A549 treated with CORT108297 at 1 μM for 4 hours (cell line): Measurements from ENCODE around the gene TBC1D3H. TPM values are rescaled to one million over a fixed set of nuclear protein-coding genes. Genes with fewer than 3 reads are reported as not detected.

ENCODE experiments used
- total RNA-seq: library from RNA; stranded (reverse); fragments of 200-300 nt; extraction: Qiagen RNA extraction; gene quantifications from 5 replicates; pipeline ENCODE4 v1.2.3, GENCODE V29; 2022

TBC1D3H gene
- not detected in 5 replicates for total RNA-seq

DNA sequence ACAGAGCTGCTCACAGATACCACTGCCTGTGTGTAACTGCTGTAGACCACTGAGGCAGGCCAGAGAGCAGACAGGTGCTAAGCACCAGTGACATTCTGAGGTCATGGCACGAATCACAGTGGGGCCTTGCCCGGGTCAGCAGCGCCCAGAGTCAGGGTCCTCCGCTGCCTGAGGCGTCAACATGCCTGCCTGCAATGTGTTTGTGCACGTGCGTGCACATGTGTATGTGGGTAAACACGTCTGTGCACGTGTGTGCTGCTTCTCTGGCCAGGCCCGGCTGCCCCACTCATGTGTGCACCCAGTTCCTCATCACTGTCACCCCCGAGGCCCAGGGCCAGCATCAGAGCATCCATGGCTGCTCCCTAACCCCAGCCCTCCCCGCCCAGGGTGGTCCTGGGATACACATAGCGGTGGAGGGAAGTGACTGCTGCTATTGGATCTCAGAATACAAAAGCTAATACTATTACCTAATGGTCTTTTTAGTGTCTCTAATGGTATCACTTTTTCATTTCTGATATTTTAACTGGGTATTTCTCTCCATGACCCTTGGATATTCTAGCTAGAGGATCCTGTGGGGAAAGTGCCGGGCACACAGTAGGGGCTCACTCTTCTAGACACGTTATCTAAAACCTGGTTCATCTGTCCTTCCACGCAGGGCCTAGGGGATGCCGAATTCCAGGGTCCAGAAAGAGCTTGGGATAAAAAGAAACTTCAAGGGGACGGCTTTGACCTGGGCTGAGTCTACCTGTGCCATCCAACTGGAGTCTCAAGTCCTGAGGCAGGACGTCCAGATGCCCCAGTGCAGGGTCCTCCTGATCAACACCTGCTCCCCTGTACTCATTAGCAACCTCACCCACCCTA is at the start of gene TBC1D3H:
Gene TBC1D3H (minus strand): TSS at position 51 of the 861 bp plus-strand sequence. CDS start 1,540 bp downstream, outside the sequence.

Other genes starting within 250 kb of the TBC1D3H start
- gene TBC1D3B, start 211.8 kb downstream of the TBC1D3H start, total RNA-seq: 2.4 to 5.3 TPM (median 2.9 TPM) in 5 replicates
- not detected in 5 replicates for gene CCL3L1, start 191.7 kb downstream of the TBC1D3H start, total RNA-seq
- not detected in 5 replicates for gene CCL4L2, start 177.4 kb downstream of the TBC1D3H start, total RNA-seq
- gene TBC1D3I, start 123.9 kb downstream of the TBC1D3H start, total RNA-seq: 0.08 to 0.36 TPM (median 0.14 TPM) in 5 replicates
- not detected in 5 replicates for gene TBC1D3G, start 64.6 kb downstream of the TBC1D3H start, total RNA-seq
- gene ZNHIT3, start 98.2 kb upstream of the TBC1D3H start, total RNA-seq: 81.1 to 88.2 TPM (median 82.9 TPM) in 5 replicates
- 52.3 to 68.3 TPM (median 60.5 TPM) in 5 replicates for gene MYO19, start 146.4 kb upstream of the TBC1D3H start, total RNA-seq
- 22.8 to 30.4 TPM (median 25.1 TPM) in 5 replicates for gene PIGW, start 146.6 kb upstream of the TBC1D3H start, total RNA-seq
- gene GGNBP2, start 156.5 kb upstream of the TBC1D3H start, total RNA-seq: 54.4 to 68.7 TPM (median 62.3 TPM) in 5 replicates
- gene DHRS11, start 203.4 kb upstream of the TBC1D3H start, total RNA-seq: 5.4 to 10.6 TPM (median 8.8 TPM) in 5 replicates
- 14.1 to 20.5 TPM (median 19.6 TPM) in 5 replicates for gene MRM1, start 213.1 kb upstream of the TBC1D3H start, total RNA-seq